Karpas-422 (cell line): ENCODE measurements around the gene ZNF782. TPM values are rescaled to one million over a fixed set of nuclear protein-coding genes. Genes with fewer than 3 reads are reported as not detected.

Source experiments
- DNase-seq: peaks from one replicate; pipeline ENCODE4 v3.0.0-alpha.2; 2015
- H2AFZ ChIP-seq: fragments of 200-600 bp; sonication (generic); 2 replicates; pipeline ENCODE4 v1.6.1; 2014; ENCODE audit warnings: antibody characterized with exemption, low read length, mixed read lengths
- H3K27ac ChIP-seq: fragments of 200-600 bp; sonication (generic); 2 replicates; pipeline ENCODE4 v1.5.1; 2014; ENCODE audit warnings: mild to moderate bottlenecking, low read length, moderate library complexity
- H3K27me3 ChIP-seq: fragments of 200-600 bp; sonication (generic); 2 replicates; pipeline ENCODE4 v1.6.1; 2014; ENCODE audit warnings: low read length, mixed read lengths
- H3K36me3 ChIP-seq: fragments of 200-600 bp; sonication (generic); 2 replicates; pipeline ENCODE4 v1.6.1; 2014; ENCODE audit warnings: low read length, mixed read lengths; ENCODE audit not compliant: insufficient read depth
- H3K4me1 ChIP-seq: fragments of 200-600 bp; sonication (generic); 2 replicates; pipeline ENCODE4 v1.6.1; 2014; ENCODE audit warnings: mild to moderate bottlenecking, low read length, mixed read lengths
- H3K4me2 ChIP-seq: fragments of 200-600 bp; sonication (generic); 2 replicates; pipeline ENCODE4 v1.6.1; 2014; ENCODE audit warnings: low read length, low read depth, mild to moderate bottlenecking; ENCODE audit not compliant: poor library complexity, severe bottlenecking
- H3K4me3 ChIP-seq: fragments of 200-600 bp; sonication (generic); 2 replicates; pipeline ENCODE4 v1.5.1; 2014; ENCODE audit warnings: mild to moderate bottlenecking, antibody characterized with exemption, low read length, mixed read lengths
- H3K79me2 ChIP-seq: fragments of 200-600 bp; sonication (generic); 2 replicates; pipeline ENCODE4 v1.6.1; 2014; ENCODE audit warnings: mild to moderate bottlenecking, low read length, mixed read lengths
- H3K9ac ChIP-seq: fragments of 200-600 bp; sonication (generic); 2 replicates; pipeline ENCODE4 v1.6.0; 2014; ENCODE audit warnings: low read length
- H3K9me2 ChIP-seq: fragments of 200-600 bp; sonication (generic), shearing (Covaris generic); replicated peaks from 2 replicates; pipeline ENCODE4 v1.6.0; 2014; ENCODE audit warnings: mild to moderate bottlenecking, low read length, moderate library complexity; ENCODE audit not compliant: insufficient read depth
- H3K9me3 ChIP-seq: fragments of 300-700, 200-600 bp; sonication (generic); 2 replicates; pipeline ENCODE4 v1.6.1; 2014; ENCODE audit warnings: low read length, mixed read lengths
- H4K20me1 ChIP-seq: fragments of 200-600 bp; sonication (generic); 2 replicates; pipeline ENCODE4 v1.6.1; 2014; ENCODE audit warnings: mild to moderate bottlenecking, antibody characterized with exemption, low read length, low read depth; ENCODE audit not compliant: insufficient read depth
- total RNA-seq: library from RNA; depleted of rRNA; stranded (reverse); fragments of >200 nt; shearing (Covaris generic); gene quantifications from 2 replicates; pipeline ENCODE4 v1.2.3, GENCODE V29; 2014; ENCODE audit warnings: low replicate concordance; rRNA removed

The ZNF782 gene
- total RNA-seq, 1 experiment from 2014 or later = 8.9 TPM

GRCh38 chr9:96777426-96777864, 76.9 kb downstream of the ZNF782 start:
- peaks cover 36% of the 10 kb centered on the region for H3K36me3 ChIP-seq
- H3K79me2 ChIP-seq = peaks cover 24% of the 10 kb centered on the region
- H2AFZ ChIP-seq = peak overlapping the region; percentile 39; the same call in 1 of the 2 replicates
- peak overlapping the region; percentile 86 for H3K4me2 ChIP-seq
- H3K9me3 ChIP-seq = no peaks in the 10 kb centered on the region
- no peaks in the 10 kb centered on the region for H3K9me2 ChIP-seq
- DNase-seq = no peak
- H3K27ac ChIP-seq = no peak overlapping the region
- H3K27me3 ChIP-seq = no peaks in the 10 kb centered on the region
- H4K20me1 ChIP-seq = no peaks in the 10 kb centered on the region
- H3K4me1 ChIP-seq = peaks cover 16% of the 10 kb centered on the region
- peak overlapping the region; percentile 78 for H3K4me3 ChIP-seq
- H3K9ac ChIP-seq = peak overlapping the region; percentile 86

GRCh38 chr9:96771124-96771523, 83.2 kb downstream of the ZNF782 start:
- Histone ChIP-seq H4K20me1 (no peaks in the 10 kb centered on the region), H3K4me3 (no peak overlapping the region), H3K4me2 (no peak overlapping the region), H3K36me3 (peaks cover 94% of the 10 kb centered on the region), H3K9me3 (peaks cover 49% of the 10 kb centered on the region), H3K9me2 (no peaks in the 10 kb centered on the region), H3K79me2 (peaks cover 33% of the 10 kb centered on the region), H3K4me1 (no peaks in the 10 kb centered on the region; the same call in 1 of the 2 replicates), H3K9ac (no peak overlapping the region), H2AFZ (no peak overlapping the region), H3K27ac (no peak overlapping the region), H3K27me3 (no peaks in the 10 kb centered on the region)
- DNase-seq = peak; percentile 45

GRCh38 chr9:96769989-96770388, 84.3 kb downstream of the ZNF782 start:
- DNase-seq = no peak
- Histone ChIP-seq H3K9me2 (no peaks in the 10 kb centered on the region), H3K9ac (no peak overlapping the region), H3K9me3 (peaks cover 54% of the 10 kb centered on the region), H3K27ac (no peak overlapping the region), H3K4me3 (no peak overlapping the region), H3K36me3 (peaks cover 92% of the 10 kb centered on the region), H3K79me2 (peaks cover 36% of the 10 kb centered on the region), H3K4me1 (no peaks in the 10 kb centered on the region; the same call in 1 of the 2 replicates), H2AFZ (no peak overlapping the region), H4K20me1 (no peaks in the 10 kb centered on the region), H3K27me3 (no peaks in the 10 kb centered on the region), H3K4me2 (no peak overlapping the region)

Other genes with a start within 250 kb of the ZNF782 start
- gene CDC14B, start 234.7 kb downstream of the ZNF782 start, total RNA-seq = 0.11 and 1.3 TPM in 2 replicates
- 1.6 and 1.9 TPM in 2 replicates for gene PRXL2C, start 199.2 kb downstream of the ZNF782 start, total RNA-seq
- 12.7 and 20.5 TPM in 2 replicates for gene ZNF510, start 76.4 kb downstream of the ZNF782 start, total RNA-seq
- not detected in 2 replicates for gene NUTM2G, start 74.3 kb upstream of the ZNF782 start, total RNA-seq
- gene CTSV, start 184.6 kb upstream of the ZNF782 start, total RNA-seq = 0.22 and 6.5 TPM in 2 replicates